IPS-15b (cell line): Measurements from ENCODE around the gene CALM3.

Experiments
- H3K27me3 ChIP-seq: one replicate; pipeline ENCODE4 v1.6.1; 2013; ENCODE audit warnings: low read length; ENCODE audit not compliant: control insufficient read depth, insufficient read depth
- H3K36me3 ChIP-seq: one replicate; pipeline ENCODE4 v1.6.1; 2013; ENCODE audit warnings: low read length; ENCODE audit not compliant: control insufficient read depth, insufficient read depth
- H3K4me1 ChIP-seq: one replicate; pipeline ENCODE4 v1.6.1; 2013; ENCODE audit warnings: mild to moderate bottlenecking, low read length; ENCODE audit not compliant: control insufficient read depth, insufficient read depth
- H3K4me3 ChIP-seq: one replicate; pipeline ENCODE4 v1.5.1; 2013; ENCODE audit warnings: low read depth, low read length
- H3K9ac ChIP-seq: one replicate; pipeline ENCODE4 v1.6.1; 2013; ENCODE audit warnings: low read depth, mild to moderate bottlenecking, low read length
- H3K9me3 ChIP-seq: one replicate; pipeline ENCODE4 v1.6.1; 2013; ENCODE audit warnings: mild to moderate bottlenecking, low read length; ENCODE audit not compliant: control insufficient read depth, insufficient read depth

Gene CALM3

GRCh38 chr19:46608581-46609345 is 7.6 kb downstream of the CALM3 start:
- Histone ChIP-seq H3K9ac (no peak overlapping the region), H3K4me3 (no peak overlapping the region), H3K27me3 (no peaks in the 10 kb centered on the region)

GRCh38 chr19:46609511-46610412 is 8.6 kb downstream of the CALM3 start:
- Histone ChIP-seq H3K4me1 (no peaks in the 10 kb centered on the region), H3K27me3 (no peaks in the 10 kb centered on the region), H3K9me3 (no peaks in the 10 kb centered on the region), H3K9ac (no peak overlapping the region), H3K36me3 (peaks cover 44% of the 10 kb centered on the region), H3K4me3 (no peak overlapping the region)

More at GRCh38 chr19:46608581-46609345, 7.6 kb downstream of the CALM3 start:
- Histone ChIP-seq H3K9me3 (no peaks in the 10 kb centered on the region), H3K4me1 (no peaks in the 10 kb centered on the region), H3K36me3 (peaks cover 44% of the 10 kb centered on the region)

DNA sequence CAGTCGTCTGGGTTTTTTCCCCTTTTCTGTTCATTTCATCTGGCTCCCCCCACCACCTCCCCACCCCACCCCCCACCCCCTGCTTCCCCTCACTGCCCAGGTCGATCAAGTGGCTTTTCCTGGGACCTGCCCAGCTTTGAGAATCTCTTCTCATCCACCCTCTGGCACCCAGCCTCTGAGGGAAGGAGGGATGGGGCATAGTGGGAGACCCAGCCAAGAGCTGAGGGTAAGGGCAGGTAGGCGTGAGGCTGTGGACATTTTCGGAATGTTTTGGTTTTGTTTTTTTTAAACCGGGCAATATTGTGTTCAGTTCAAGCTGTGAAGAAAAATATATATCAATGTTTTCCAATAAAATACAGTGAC is 9.3 kb downstream of the CALM3 start:
- Histone ChIP-seq H3K27me3 (no peaks in the 10 kb centered on the region), H3K4me3 (no peak overlapping the region), H3K9me3 (no peaks in the 10 kb centered on the region), H3K9ac (no peak overlapping the region), H3K36me3 (peaks cover 42% of the 10 kb centered on the region), H3K4me1 (no peaks in the 10 kb centered on the region)

GRCh38 chr19:46610851-46611770 is 10.0 kb downstream of the CALM3 start:
- Histone ChIP-seq H3K9ac (no peak overlapping the region), H3K27me3 (no peaks in the 10 kb centered on the region), H3K9me3 (no peaks in the 10 kb centered on the region), H3K4me3 (no peak overlapping the region), H3K36me3 (peaks cover 35% of the 10 kb centered on the region), H3K4me1 (no peaks in the 10 kb centered on the region)

- Histone ChIP-seq H3K9me3 (no peaks in the 10 kb centered on the region), H3K9ac (no peak overlapping the region), H3K27me3 (no peaks in the 10 kb centered on the region), H3K36me3 (peaks cover 29% of the 10 kb centered on the region), H3K4me3 (no peak overlapping the region), H3K4me1 (no peaks in the 10 kb centered on the region)
These were observed 10.6 kb downstream of the CALM3 start for GRCh38 chr19:46611776-46612175.

DNA sequence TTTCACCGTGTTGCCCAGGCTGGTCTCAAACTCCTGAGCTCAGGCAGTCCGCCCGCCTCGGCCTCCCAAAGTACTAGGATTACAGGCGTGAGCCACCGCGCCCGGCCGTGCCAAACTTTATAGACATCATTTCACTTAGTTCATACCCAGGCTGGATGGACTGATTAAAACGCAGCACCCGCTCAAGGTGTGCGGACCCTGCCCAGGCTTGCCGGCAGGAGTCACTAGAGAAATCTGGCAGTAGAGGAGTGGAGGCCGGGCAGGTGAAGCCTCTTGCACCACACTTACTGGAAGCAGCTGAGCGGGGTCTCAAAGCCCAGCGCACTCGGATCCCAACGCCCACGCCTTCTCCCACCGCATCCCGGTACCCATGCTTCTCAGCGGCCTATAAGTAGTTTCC is 12.4 kb downstream of the CALM3 start:
- Histone ChIP-seq H3K9me3 (no peaks in the 10 kb centered on the region), H3K4me1 (no peaks in the 10 kb centered on the region), H3K27me3 (no peaks in the 10 kb centered on the region), H3K4me3 (no peak overlapping the region), H3K9ac (no peak overlapping the region), H3K36me3 (peaks cover 13% of the 10 kb centered on the region)

DNA sequence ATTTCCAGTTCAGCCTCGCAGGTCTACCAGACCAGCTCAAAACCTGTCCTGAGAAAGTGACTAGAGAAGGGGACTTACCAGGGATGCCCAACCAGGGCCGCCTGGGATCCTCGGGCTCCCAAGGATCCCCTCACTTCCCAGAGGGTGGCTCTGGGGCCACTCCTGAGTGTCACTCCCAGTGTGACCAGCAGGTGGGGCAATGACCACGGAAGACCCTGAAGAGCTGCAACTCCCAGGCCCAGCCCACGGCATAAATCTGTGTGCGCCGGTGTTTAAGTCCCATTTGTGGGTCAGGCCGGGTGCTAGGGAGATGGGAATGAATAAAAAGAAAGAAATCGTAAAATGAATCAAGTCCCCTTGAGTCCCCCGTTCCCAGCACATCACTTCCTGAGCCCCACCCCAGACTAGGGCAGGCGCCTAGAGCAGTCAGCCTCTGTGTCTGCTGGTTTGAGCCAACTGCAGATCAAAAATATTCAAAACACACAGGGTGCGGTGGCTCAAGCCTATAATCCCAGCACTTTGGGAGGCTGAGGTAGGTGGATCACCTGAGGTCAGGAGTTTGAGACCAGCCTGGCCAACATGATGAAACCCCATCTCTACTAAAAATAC is 13.1 kb downstream of the CALM3 start:
- Histone ChIP-seq H3K9ac (no peak overlapping the region), H3K36me3 (peaks cover 7% of the 10 kb centered on the region)

GRCh38 chr19:46615966-46616365 is 14.8 kb downstream of the CALM3 start:
- H3K4me3 ChIP-seq: no peak overlapping the region
- H3K27me3 ChIP-seq: no peaks in the 10 kb centered on the region
- H3K36me3 ChIP-seq: peaks cover under 1% of the 10 kb centered on the region
- H3K9me3 ChIP-seq: no peaks in the 10 kb centered on the region
- H3K4me1 ChIP-seq: no peaks in the 10 kb centered on the region
- no peak overlapping the region for H3K9ac ChIP-seq

More for the DNA sequence above, 13.1 kb downstream of the CALM3 start:
- Histone ChIP-seq H3K4me1 (no peaks in the 10 kb centered on the region), H3K4me3 (no peak overlapping the region), H3K9me3 (no peaks in the 10 kb centered on the region), H3K27me3 (no peaks in the 10 kb centered on the region)

- no peak overlapping the region for H3K9ac ChIP-seq
- no peaks in the 10 kb centered on the region for H3K36me3 ChIP-seq
- no peaks in the 10 kb centered on the region for H3K9me3 ChIP-seq
- no peaks in the 10 kb centered on the region for H3K4me1 ChIP-seq
- H3K27me3 ChIP-seq: no peaks in the 10 kb centered on the region
- no peak overlapping the region for H3K4me3 ChIP-seq
These were observed 15.6 kb downstream of the CALM3 start for GRCh38 chr19:46616631-46617322.

DNA sequence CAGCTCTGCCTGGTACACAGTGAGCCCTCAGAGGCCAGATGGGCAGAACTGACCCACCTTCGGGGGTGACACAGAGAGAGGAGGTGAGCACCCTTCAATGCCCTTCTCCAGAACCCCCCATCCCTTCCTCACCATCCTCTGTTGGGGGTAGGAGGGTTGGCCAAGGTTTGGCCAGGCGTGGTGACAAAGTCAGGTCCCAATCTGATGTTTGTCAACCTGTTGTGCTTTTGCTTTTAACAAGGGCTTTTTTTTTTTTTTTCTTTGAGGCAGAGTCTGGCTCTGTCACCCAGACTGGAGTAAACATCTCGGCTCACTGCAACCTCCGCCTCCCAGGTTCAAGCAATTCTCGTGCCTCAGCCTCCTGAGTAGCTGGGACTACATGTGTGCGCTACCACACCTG is 16.5 kb downstream of the CALM3 start:
- no peak overlapping the region for H3K4me3 ChIP-seq
- H3K36me3 ChIP-seq: no peaks in the 10 kb centered on the region
- H3K9ac ChIP-seq: no peak overlapping the region
- no peaks in the 10 kb centered on the region for H3K4me1 ChIP-seq
- H3K9me3 ChIP-seq: no peaks in the 10 kb centered on the region
- H3K27me3 ChIP-seq: no peaks in the 10 kb centered on the region
